Hematopoietic multipotent progenitor cell treated with erythropoietin and hydrocortisone succinate and interleukin-3 and kit ligand, for 15 days (in vitro differentiated cells): ENCODE results near the gene KRT33A.

Experiments used
- DNase-seq: peaks from one replicate; pipeline ENCODE4 v3.0.0-alpha.2; 2015; ENCODE audit warnings: low spot score

KRT33A gene

DNA sequence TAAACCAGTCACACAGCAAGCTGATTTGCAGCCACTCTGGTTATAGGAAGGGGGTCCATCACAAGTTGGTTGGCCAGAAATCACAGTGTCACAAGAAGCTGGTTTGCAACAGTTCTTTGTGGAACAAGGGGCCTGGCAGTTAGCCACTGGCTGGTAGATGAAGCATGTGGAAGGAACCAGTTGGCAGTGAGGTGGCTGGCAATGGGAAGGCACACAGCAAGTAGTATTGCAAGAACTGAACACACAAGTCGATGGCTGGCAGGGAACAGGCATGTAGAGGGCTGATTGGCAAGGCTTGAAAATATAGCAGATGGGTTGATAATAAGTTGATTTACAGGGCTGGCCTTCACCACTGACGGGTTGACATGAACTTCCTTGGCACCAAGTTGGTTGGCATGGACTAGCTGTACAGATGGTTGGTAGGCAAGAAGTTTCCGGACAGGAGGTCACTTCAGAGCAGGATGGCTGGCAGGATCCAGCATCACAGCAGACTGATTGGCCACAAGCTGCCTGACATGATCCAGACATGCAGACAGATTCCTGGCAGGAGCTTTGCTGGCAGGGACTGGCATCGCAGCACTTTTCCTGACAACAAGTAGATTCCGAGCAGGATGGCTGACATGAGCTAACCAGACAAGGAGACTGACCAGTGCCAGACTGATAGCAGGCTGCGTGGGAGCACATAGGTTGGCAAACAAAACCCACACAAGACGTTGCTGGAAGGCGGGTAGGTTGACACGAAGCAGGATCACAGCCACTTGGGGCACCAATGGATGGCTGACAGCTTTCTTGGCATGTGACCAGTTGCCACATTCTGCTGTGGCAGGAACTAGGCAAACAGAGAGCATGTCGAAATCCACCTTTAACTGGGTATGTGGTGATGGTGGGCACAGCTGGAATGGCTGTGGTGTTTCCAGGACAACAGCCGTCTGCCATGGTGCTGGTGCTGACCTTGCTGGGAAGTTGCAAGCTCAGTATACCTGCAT is 48.4 kb downstream of the KRT33A start, which contains the start of gene KRTAP29-1:
Gene KRTAP29-1, minus strand, starts transcription at position 936 of the 986 bp plus-strand sequence. Its CDS starts 0 bp downstream, at position 936.
- DNase-seq = no peak

DNA sequence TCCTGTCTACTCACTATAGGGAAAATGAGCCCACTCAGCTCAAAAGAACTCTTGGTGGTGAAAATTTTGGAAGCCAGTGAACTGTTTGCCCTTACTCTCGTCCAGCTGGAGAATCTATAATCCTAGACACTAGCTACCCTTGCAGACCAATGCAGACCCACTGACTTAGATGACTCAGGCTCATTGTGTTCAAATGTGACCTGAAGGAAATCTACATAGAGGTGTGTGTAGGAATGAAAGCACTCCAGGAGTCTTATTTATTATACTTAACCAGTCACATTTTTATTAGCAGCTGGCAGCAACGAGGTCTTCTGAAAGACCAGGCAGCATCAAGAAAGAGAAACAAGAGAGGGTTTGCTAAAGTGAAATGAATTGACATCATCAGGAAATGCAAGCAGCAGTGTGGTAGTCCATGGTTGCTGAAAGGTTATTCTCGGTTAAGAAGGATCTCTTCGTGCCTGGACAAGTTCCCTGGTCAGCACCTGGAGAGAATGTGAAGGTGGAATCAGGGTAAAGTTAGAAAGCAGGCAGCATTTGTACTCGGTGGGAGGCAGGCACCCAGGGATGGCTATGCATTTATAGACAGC is 49.3 kb downstream of the KRT33A start:
- no peak for DNase-seq

DNA sequence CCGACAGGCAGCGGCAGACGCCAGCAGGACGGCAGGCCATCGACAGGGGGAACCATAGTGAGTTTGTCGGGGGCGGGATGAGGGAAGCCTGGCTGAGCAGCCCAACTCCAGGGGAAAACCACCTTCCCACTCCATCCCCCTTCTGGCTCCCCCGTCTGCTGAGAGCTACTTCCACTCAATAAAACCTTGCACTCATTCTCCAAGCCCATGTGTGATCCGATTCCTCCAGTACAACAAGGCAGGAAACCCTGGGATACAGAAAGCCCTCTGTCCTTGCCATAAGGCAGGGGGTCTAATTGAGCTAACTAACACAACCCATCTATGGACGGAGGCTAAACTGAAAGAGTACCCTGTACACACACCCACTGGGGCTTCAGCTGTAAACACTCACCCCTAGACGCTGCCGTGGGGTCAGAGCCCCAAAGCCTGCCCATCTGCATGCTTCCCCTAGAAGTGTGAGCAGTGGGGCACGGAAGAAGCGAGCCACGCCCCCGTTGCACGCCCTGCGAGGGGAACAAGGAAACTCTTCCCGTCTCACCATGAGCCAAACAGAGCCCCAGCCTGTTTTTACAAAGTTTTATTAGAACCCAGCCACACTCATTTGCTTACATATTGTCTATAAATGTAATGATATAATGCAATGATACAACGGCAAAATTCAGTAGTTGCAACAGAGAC is 52.0 kb downstream of the KRT33A start:
- DNase-seq = no peak

DNA sequence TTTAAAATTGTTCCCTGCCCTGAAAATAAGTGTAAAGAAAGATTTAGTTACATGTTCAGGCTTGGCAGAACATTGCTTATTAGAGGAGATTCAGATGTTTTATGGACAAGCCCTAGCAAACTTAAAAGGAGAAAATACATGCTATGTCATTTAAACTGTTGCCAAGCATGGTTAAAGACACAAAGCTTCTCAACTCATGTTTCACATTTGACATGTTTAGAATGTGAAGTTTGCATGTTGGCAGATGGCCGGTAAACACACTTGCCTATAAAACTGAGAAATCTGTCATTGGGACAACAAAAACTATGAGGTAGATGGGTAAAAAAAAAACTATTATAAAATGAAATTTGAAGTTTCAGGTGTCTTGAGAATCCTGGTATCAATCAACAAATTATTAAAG is 53.8 kb downstream of the KRT33A start:
- DNase-seq = no peak
